Activated T-cell treated with anti-CD3 and anti-CD28 coated beads for 1 hour (primary cell): Measurements from ENCODE around the gene ROCK2.

Experiments used
- DNase-seq: peaks from one replicate; pipeline ENCODE4 v3.0.0-alpha.2; 2020; ENCODE audit warnings: low read depth

ROCK2 gene

GRCh38 chr2:11309706-11310105 is 34.7 kb downstream of the ROCK2 start:
- DNase-seq = no peak

GRCh38 chr2:11307764-11308415 is 36.5 kb downstream of the ROCK2 start:
- no peak for DNase-seq

DNA sequence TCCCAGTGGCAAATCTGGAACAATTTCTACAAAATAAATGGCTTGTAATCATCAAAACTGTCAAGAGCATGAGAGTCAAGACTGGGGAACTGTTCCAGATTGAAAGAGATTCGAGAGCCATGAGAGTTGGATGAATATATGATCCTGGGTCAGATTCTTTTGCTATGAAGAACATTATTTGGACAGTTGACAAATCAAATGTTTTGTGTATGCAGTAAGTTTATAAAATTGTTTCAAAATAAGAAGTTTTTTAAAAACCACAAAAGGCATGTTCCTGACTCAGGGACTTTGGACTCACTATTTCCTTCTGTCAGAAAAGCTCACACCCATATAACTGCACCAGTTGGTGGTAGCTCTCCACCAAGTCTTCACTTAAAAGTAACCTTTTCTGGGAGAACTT is 38.5 kb downstream of the ROCK2 start:
- no peak for DNase-seq

DNA sequence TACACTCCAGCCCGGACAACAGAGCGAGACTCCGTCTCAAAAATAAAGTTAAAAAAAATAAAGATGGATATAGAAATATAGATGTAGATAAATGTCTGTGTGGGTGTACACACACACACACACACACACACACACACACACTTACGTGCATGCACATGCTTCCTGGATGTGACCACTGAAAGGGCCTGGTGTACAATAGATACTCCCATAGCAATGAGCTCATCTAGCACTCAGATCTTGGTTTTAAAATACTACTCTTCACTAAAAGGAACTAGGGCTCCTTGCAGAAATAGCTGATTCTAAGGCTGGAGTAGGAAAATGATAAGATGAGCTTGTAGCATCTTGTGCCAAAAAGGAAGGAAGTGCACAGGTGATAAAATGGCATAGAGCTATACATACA is 39.1 kb downstream of the ROCK2 start:
- DNase-seq = no peak

- no peak for DNase-seq
Observed at GRCh38 chr2:11304476-11304875, 40.0 kb downstream of the ROCK2 start.

GRCh38 chr2:11303290-11304013 is 41.0 kb downstream of the ROCK2 start:
- no peak for DNase-seq

DNA sequence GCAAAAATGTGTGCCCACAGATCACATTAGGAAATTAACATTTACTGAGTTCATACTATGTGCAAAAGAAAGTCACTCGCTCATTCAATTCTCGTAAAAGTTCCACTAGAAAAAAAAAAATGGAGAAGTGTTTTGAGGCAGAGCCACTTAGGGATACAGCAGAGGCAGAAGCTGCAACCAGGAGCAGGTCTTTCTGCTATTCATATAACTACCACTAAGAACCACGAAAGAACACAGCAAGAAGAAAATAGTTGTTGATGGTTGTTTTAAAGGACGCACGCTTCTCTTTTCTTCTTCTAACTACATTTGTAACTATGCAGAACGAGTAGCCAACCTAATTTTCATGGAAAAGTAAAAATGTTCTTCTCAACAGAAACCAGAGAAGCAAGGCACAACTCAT is 45.0 kb downstream of the ROCK2 start:
- DNase-seq = no peak

DNA sequence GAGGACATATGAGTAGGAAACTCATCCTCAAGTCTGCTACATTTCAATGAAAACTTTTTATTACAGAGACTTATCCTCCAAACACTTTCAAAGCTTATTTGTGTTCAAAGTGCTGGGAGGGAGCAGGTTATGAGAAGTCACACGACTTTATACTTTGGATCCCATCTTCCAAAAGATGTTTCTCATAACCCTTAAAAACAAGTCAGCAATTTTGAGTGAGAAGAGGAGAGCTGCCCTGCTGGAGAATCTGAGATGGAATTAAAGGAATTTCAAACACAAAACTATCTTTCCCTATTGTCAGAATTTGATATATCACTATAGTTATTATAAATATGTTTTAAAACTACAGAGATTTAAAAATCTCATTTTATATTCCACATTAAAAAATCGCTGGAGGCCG is 45.8 kb downstream of the ROCK2 start:
- DNase-seq = no peak

DNA sequence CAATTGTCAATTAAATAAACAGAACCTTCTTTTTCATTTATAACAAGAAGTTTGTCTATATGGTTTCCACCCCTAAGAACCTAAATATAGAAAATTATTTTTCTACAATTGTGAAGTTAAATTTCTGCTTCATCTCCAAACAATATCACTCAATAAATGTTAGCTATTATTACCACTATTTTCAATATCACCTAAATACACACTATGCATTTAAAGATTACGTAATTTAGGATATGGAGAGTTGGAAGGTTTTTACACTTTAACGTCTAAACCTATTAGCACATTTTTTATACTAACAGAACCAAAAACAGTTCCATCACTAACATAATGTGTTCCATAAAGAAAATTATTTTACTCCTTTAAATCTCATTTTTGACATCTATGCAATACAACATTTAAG is 48.0 kb downstream of the ROCK2 start:
- no peak for DNase-seq

GRCh38 chr2:11292464-11293255 is 51.8 kb downstream of the ROCK2 start:
- DNase-seq = no peak

GRCh38 chr2:11290713-11291112 is 53.7 kb downstream of the ROCK2 start:
- DNase-seq = no peak

- no peak for DNase-seq
Observed at GRCh38 chr2:11290211-11290610, 54.2 kb downstream of the ROCK2 start.

DNA sequence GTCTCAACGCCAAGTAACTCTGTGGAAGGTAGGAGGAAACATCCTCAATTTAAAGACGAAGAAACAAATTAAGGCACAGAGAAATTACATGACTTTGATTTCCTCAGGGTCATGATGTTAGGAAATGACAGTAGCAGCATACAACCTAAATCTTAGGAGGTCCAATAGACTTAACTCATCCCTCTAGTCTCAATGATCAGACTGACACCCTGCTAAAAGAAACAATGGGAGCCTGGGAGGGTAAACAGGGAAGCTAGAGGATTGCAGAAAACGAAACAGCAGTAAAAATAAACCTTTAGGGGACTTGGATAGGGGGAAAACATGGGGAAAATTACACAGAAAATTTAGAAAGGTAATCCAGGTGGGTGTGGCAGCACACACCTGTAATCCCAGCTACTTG is 56.0 kb downstream of the ROCK2 start:
- DNase-seq = no peak

DNA sequence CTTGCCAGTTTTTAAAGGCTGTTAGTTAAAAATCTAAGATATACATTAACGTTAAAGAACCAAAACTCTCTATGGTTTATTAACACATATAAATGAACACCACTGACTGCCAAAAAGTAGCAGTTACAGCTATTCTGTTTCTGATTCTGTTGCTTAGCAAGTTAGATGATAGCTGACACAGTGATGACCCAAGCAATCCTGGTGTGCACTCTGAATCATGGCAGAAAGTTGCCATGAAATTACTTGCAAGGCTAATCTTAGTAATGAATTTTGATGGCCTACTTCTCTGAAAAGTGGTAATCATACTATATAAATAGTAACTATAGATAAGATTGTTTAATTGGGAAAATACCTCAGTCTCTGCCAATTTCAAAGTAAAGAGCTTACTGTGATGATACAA is 57.7 kb downstream of the ROCK2 start:
- no peak for DNase-seq

- DNase-seq = no peak
Observed at GRCh38 chr2:11286323-11286722, 58.1 kb downstream of the ROCK2 start.

GRCh38 chr2:11285499-11285898 is 58.9 kb downstream of the ROCK2 start:
- DNase-seq = no peak

DNA sequence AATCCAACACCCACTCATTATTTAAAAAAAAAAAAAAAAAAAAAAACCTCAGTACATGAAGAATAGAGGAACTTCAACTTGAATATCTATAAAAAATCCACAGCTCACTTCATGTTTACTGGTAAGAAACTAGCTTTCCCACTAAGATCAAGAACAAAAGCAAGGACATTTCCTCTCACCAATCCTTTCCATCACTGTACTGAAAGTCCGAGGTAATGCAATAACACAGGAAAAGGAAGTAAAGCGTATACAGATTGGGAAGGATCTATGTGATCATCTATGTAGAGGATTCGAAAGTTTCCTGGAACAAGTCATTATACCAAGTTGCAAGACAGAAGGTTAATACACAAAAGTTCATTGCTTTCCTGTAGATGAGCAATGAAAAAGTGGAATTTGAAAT is 63.2 kb downstream of the ROCK2 start:
- DNase-seq = no peak

DNA sequence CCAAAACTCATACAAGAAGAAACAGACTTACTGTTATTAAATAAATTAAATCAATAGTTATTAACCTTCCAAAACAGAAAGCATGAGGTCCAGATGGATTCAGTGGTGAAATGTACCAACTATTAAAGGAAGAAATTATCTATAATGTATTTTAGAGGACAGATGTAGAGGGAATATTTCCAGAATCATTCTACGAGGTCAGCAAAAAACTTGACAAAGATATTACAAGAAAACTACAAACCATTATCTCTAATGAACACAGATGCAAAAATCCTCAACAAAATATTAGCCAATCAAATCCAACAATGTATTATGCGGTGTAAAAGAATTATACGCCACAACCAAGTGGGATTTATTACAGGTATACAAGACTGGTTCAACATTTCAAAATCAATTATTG is 63.7 kb downstream of the ROCK2 start:
- DNase-seq = no peak

- no peak for DNase-seq
Observed at GRCh38 chr2:11279398-11279797, 65.0 kb downstream of the ROCK2 start.

- no peak for DNase-seq
Observed at GRCh38 chr2:11278219-11278618, 66.2 kb downstream of the ROCK2 start.

DNA sequence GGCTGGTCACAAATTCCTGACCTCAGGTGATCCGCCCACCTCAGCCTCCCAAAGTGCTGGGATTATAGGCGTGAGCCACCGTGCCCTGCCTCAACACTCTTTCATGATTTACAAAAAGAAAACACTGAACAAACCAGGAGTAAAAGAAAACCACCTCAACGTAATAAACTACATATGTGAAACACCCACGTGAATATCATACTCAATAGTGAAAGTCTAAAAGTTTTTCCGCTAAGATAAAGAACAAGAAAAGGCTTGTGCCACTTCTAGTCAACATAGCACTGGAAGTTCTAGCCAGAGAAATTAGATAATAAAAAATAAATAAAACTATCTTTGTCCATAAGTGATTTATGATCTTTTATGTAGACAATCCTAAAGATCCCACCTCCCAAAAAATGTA is 68.5 kb downstream of the ROCK2 start:
- DNase-seq = no peak

DNA sequence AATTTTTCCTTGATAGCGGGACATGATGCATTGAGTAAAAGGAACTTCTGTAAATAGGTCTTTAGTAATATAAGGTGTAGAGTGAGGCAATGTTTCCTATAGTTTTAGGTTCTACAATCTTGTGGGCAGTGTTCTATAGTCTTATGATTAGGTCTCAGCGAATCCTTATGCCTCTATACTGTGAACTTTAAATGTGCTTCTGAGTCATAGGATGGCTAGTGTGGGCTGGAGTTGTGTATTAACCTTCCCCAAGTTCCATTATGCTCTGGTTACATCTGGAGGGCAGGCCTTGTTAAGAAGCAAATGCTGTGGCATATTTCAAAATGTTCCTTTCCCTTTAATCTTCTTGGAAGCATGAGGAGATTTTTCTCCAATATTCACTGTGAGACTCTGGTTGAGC is 73.5 kb downstream of the ROCK2 start:
- DNase-seq = no peak

- DNase-seq = no peak
Observed at GRCh38 chr2:11267931-11268330, 76.5 kb downstream of the ROCK2 start.
